GM15510 (cell line): ENCODE measurements around the gene RAB14.

Experiments
- POLR2A ChIP-seq: IDR thresholded peaks from 3 replicates; pipeline ENCODE4 v1.6.1; 2011; ENCODE audit warnings: borderline replicate concordance; ENCODE audit not compliant: insufficient read length; ENCODE audit errors: extremely low read depth

RAB14 gene

DNA sequence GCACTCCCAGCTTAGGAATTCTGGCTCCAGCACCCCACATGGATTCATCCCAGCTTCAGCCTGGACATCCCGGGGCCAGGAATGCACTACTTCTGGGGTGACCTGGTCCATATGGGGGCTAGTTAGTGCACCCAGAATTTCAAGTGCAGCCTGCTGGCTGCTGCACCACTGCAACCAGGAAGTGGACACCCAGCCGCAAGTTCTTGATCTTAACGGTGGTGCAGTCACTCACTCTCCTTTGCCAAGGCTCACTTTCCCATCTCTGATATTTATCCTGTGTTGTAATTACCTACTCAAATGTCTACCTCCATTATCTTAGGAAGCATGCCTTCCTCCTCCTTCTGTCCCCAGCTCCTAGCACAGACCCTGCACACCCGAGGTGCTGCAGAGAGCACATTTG lies 26.2 kb upstream of the RAB14 start:
- no peak for TF ChIP-seq POLR2A

- TF ChIP-seq POLR2A: no peak
Observed at GRCh38 chr9:121226175-121226574, 24.5 kb upstream of the RAB14 start.

DNA sequence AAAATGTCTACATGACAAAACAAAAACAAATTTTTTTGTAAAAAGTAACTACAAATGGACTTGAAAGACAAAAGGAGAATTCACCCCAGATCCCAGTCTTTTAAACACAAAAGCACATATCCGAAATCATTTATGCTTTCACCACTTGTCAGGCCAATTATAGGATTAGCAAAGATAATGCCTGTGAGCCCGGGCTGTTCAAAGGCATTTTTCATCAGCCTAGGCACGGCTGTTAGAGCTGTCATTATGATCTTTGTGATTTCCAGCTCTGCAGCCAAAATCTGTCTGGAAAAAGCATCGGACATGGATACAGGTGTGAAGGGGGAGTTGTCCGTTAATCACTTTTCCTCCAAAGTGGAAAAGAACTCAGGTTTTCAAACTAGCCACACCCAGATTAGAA lies 23.6 kb upstream of the RAB14 start:
- no peak for TF ChIP-seq POLR2A

GRCh38 chr9:121222524-121223171 lies 21.0 kb upstream of the RAB14 start:
- no peak for TF ChIP-seq POLR2A

GRCh38 chr9:121221664-121222055 lies 20.0 kb upstream of the RAB14 start:
- no peak for TF ChIP-seq POLR2A

DNA sequence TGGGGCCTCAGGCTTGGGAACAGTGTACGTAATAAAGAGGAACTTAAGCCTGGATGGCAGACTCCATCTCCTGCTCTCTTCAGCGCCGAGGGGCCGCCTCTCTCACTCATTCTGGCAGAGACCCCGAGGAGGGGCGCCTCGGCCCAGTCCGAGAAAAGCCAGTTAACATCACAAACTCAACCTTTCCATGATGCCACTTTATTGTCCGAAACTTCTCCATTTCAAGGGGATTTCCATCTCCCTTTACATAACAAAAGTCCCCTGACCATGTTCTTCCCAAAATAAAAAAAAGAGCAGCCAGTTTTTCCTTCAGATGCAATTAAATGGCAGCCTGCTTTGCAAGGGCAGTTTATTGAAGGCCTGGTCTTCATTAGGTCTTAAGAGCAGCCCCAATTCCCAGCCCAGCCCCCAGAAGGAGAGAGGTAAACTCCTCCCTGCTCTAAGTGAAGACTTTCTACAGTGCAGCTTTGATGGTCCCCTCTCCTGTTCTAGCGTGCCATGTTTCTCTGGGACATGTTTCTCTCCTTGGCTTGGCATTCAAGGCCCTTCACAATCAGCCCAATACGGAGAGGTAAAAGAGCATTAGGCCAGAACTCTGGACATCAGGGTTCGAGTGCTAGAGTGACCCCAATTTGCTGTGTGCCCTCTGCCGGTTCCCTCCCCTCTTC lies 19.5 kb upstream of the RAB14 start:
- TF ChIP-seq POLR2A: no peak

GRCh38 chr9:121219530-121219929 lies 17.9 kb upstream of the RAB14 start:
- no peak for TF ChIP-seq POLR2A

DNA sequence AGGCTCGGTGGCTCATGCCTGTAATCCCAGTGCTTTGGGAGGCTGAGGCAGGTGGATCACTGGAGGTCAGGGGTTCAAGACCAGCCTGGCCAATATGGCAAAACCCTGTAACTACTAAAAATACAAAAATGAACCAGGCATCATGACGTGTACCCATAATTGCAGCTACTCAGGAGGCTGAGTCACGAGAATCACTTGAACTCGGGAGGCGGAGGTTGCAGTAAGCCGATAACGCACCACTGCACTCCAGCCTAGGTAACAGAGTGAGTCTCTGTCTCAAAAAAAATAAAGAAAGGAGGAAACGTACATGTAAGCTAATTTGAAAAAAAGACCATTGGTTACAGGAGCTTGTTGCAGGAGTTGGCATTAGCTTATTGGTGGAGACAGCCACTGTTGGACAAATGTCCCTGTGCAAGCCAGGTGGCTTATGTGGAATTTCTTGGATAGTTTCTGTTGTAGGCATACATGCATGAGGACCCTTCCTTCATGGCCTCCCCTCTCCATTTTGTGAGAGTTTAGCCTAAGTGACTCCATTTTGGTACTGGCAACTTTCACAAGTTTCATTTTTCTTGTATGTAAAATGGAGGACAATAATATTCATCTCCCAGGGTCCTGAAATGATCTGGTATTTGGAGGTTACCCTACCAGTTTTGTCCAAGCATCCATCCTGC lies 16.8 kb upstream of the RAB14 start:
- no peak for TF ChIP-seq POLR2A

- no peak for TF ChIP-seq POLR2A
Observed at GRCh38 chr9:121217609-121218292, 16.1 kb upstream of the RAB14 start.

DNA sequence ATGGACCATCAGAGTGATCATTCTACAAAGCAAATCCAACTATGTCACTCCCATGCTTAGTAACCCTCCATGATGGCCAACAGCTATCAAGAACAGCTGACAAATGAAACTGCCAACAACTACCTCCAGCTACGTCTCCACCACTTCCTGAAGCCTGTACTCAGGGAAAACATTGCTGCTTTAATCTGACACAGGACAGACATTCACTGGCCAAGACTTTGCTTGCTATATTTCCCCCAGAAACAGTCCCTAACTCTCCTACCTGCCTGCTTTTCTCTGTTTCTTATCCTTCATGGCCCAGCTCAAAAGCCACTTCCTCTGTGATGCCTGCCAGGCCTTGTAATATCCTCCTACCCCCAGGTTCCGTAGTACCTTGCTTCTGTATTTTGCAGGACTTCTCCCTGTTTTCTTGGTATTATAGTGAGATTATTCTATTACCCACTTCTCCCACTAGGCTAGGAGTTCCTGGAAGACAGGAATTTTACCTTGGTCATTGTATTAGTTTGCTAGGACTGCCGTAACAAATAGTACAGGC lies 14.7 kb upstream of the RAB14 start:
- no peak for TF ChIP-seq POLR2A

DNA sequence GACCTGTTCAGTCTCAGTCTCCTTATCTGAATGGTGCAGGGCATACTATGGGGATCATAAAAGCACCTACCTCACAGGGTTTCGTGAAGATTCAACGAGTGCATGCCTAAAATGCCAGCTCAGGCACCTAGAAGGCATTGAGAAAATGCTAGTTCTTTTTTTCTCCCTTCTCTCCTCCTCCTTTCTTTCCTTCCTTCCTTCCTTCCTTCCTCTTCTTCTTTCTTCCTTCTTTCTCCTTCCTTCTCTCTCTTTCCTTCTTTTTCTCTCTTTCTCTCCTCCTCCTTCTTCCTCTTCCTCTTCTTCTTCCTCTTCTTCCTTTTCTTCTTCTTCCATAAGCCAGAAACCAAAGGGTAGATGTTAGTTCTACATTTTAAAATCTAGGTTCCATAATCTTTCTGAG lies 12.3 kb upstream of the RAB14 start:
- TF ChIP-seq POLR2A: no peak

- no peak for TF ChIP-seq POLR2A
Observed at GRCh38 chr9:121213136-121213806, 11.6 kb upstream of the RAB14 start.

DNA sequence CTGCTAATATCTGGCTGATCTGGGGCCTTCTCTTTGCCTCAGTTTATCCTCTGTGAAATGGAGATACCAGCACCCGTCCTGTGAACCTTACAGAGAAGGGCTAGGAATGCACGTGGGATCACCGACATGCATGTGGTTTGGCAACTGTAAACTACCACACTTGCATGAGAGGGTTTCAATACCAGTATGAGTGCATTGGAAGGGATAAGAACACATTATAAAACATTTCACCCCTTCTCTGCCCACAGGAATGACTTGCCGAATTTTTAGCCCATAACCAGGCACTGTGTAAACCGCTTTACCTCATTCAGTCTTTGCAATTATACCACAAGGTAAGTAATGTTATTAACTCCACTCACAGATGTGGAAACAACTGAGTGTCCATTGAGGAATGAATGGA lies 8.9 kb upstream of the RAB14 start:
- no peak for TF ChIP-seq POLR2A

DNA sequence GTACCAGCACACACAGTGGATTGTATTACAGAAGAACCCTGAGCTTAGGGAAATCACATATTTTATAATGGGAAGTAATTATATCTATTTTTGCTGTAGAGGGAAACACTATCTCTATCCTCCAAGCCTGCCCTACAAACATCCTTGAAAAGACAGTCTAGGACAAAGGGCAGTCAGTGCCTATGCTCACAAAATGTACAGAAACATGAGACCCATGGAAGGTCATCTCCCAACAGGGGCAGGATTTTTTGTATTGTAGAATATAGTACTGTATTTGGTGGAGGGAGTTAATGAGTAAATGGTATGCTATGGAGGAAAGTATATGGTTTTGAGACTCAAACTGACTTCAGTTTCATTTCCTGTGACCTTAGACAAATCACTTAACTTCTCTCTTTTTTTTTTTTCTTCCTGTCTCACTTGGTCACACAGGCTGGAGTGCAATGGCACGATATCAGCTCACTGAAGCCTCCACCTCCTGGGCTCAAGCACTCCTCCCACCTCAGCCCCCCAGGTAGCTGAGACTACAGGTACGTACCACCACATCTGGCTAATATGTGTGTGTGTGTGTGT lies 5.8 kb upstream of the RAB14 start:
- no peak for TF ChIP-seq POLR2A
